Measurements from ENCODE around the gene TCF19.
"Not testable (repeated sequence)": the region's sequence is repeated elsewhere in the genome, so short reads cannot be mapped to it uniquely, and the experiment has no call there.

The TCF19 gene

DNA sequence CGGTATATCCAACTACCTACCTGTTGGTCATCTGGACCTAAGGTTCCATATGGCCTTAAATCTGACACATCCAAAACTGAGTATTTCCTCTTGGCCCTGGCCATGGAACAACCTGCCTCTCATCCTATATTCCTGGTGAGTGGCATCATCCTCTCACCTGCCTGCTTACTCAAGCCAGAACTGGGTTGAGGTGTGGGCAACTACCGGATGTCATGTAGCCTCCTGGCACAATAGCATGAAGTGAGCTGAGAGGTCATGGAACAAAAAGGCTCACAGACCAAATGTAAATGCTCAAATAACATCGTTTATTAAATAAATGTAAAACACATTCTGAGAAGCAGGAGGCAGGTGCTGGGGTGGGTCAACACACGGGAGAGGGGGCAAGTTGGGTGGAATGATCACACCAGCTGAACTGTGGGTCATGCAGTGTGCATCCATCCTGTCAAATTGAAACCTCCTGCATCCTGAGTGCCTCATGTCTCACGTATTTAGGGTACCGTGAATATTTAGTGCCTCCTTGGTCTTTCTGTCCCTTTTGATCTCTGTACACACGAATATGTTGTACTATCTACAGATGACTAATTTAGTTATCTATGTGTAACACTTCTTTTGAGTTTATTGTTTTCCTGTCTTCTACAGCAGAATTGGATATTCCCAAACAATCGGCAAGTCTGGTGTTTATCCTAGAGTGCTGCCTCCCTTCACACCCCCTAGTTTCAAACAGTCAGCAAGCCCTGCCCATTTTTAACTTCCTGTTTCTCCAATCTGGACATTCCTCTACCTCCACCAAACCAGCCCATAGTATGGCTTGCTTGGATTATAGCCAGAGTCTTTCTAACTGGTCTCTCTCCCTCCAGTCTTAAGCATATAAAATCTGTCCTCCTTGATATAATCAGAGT is 20.0 kb downstream of the TCF19 start:
- TF ChIP-seq, protein P1, sequence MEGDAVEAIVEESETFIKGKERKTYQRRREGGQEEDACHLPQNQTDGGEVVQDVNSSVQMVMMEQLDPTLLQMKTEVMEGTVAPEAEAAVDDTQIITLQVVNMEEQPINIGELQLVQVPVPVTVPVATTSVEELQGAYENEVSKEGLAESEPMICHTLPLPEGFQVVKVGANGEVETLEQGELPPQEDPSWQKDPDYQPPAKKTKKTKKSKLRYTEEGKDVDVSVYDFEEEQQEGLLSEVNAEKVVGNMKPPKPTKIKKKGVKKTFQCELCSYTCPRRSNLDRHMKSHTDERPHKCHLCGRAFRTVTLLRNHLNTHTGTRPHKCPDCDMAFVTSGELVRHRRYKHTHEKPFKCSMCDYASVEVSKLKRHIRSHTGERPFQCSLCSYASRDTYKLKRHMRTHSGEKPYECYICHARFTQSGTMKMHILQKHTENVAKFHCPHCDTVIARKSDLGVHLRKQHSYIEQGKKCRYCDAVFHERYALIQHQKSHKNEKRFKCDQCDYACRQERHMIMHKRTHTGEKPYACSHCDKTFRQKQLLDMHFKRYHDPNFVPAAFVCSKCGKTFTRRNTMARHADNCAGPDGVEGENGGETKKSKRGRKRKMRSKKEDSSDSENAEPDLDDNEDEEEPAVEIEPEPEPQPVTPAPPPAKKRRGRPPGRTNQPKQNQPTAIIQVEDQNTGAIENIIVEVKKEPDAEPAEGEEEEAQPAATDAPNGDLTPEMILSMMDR (IDR thresholded peaks at IDR 0.05; ENCODE audit: low read depth, low read length, missing control alignments) = no peak
- in situ Hi-C loops (cut with HindIII; ENCODE audit: low sequenced_read_pairs) = no loop called here
- no peak for DNase-seq (ENCODE audit: low read depth)
- H3K4me3 ChIP-seq (ENCODE audit: low read depth, low read length) = no peak overlapping the region

GRCh38 chr6:31179042-31179386 is 20.6 kb downstream of the TCF19 start:
- H3K4me3 ChIP-seq (ENCODE audit: low read depth, low read length) = no peak overlapping the region
- no peak for DNase-seq (ENCODE audit: low read depth)
- in situ Hi-C loops (cut with HindIII; ENCODE audit: low sequenced_read_pairs) = no loop called here
- TF ChIP-seq, protein P1 (IDR thresholded peaks at IDR 0.05; ENCODE audit: low read depth, low read length, missing control alignments) = no peak

GRCh38 chr6:31179896-31180295 is 21.5 kb downstream of the TCF19 start:
- DNase-seq (ENCODE audit: low read depth) = no peak
- in situ Hi-C loops (cut with HindIII; ENCODE audit: low sequenced_read_pairs) = no loop called here
- TF ChIP-seq, protein P1 (IDR thresholded peaks at IDR 0.05; ENCODE audit: low read depth, low read length, missing control alignments) = no peak
- peak overlapping the region; percentile 27 for H3K4me3 ChIP-seq (ENCODE audit: low read depth, low read length)

GRCh38 chr6:31180500-31180899 is 22.1 kb downstream of the TCF19 start:
- H3K4me3 ChIP-seq (ENCODE audit: low read depth, low read length) = peak overlapping the region; percentile 27
- no peak for DNase-seq (ENCODE audit: low read depth)
- TF ChIP-seq, protein P1 (IDR thresholded peaks at IDR 0.05; ENCODE audit: low read depth, low read length, missing control alignments) = no peak
- in situ Hi-C loops (cut with HindIII; ENCODE audit: low sequenced_read_pairs) = no loop called here

- in situ Hi-C loops (cut with HindIII; ENCODE audit: low sequenced_read_pairs); H3K4me3 ChIP-seq (ENCODE audit: low read depth, low read length); DNase-seq (ENCODE audit: low read depth): not testable (repeated sequence)
Observed at GRCh38 chr6:31183287-31183686, 24.9 kb downstream of the TCF19 start.

DNA sequence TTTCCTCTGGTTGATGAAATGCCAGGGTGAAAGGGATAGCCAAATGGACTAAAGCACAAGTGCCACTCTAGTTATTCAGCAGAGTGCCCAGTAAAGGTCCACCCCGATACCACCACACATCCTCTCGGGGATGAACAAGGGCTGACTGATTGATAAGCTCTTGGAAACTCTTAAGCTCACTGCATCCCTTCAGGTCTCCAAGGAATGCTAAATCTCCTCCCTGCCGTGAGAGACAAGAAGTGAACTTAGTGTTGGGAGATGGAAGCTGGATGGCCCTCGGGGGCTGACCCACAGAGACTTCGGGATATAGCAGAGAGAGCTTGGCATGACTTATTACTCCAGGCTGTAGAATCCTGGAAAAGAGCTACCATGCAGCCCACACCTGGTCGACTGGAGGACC is 25.5 kb downstream of the TCF19 start:
- in situ Hi-C loops (cut with HindIII; ENCODE audit: low sequenced_read_pairs); DNase-seq (ENCODE audit: low read depth): not testable (repeated sequence)

DNA sequence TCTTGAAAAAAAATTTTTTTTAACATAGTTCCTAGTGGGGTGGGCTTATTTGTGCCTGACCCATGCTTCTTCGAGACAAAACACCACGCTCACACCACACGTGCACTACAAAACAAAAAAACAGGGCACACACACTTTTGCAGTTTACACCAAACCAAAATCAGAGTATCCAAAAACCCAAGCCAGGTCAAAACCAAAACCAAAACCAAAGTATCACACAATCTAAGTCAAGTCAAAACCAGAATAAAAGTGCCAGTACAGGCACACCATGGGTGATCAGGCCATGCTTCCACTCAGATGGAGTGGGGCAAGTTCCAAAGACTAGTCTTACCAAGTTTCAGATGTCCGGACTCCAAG is 27.3 kb downstream of the TCF19 start:
- H3K4me3 ChIP-seq (ENCODE audit: low read depth, low read length); DNase-seq (ENCODE audit: low read depth); in situ Hi-C loops (cut with HindIII; ENCODE audit: low sequenced_read_pairs): not testable (repeated sequence)

More for the DNA sequence above, 25.5 kb downstream of the TCF19 start:
- not testable (repeated sequence) for H3K4me3 ChIP-seq (ENCODE audit: low read depth, low read length)

DNA sequence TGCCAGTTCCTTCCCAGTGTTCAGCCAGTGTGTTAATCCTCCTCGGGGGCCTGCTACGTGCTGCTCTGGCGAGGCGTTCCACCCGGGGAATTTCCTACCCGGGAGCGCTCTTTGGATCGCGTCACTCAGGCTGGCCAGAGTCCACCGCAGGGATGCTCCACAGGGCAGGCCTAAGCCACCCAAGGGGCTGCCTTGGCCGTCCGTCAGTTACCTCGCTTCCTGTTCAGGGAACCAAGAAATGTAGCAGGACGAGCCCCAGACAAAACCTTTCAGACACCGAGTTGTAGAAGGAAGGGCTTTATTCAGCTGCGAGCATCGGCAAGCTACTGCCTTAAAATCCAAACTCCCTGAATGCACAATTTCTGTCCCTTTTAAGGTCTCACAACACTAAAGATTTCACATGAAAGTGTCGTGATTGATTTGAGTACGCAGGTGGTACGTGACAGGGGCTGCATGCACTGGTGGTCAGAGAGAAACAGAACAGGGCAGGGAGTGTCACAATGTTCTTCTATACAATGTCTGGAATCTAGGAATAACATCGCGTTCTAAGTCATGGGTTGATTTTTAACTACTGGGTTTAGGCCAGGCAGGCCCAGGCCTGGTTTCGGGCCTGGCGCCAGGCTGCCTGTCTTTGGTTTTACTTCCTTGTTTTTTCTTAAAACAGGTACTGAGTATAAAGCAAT is 27.8 kb downstream of the TCF19 start:
- no peak for DNase-seq (ENCODE audit: low read depth)
- TF ChIP-seq, protein P1 (IDR thresholded peaks at IDR 0.05; ENCODE audit: low read depth, low read length, missing control alignments) = no peak

More for the DNA sequence above, 27.8 kb downstream of the TCF19 start:
- H3K4me3 ChIP-seq (ENCODE audit: low read depth, low read length) = no peak overlapping the region
- in situ Hi-C loops (cut with HindIII; ENCODE audit: low sequenced_read_pairs) = no loop called here
